Measurements from ENCODE around the gene DLG1. TPM values are rescaled to one million over a fixed set of nuclear protein-coding genes. Genes with fewer than 3 reads are reported as not detected.

Gene DLG1
- total and polyA plus RNA-seq, 2 experiments from 2014 or later, result 27.6 to 98.0 TPM

DNA sequence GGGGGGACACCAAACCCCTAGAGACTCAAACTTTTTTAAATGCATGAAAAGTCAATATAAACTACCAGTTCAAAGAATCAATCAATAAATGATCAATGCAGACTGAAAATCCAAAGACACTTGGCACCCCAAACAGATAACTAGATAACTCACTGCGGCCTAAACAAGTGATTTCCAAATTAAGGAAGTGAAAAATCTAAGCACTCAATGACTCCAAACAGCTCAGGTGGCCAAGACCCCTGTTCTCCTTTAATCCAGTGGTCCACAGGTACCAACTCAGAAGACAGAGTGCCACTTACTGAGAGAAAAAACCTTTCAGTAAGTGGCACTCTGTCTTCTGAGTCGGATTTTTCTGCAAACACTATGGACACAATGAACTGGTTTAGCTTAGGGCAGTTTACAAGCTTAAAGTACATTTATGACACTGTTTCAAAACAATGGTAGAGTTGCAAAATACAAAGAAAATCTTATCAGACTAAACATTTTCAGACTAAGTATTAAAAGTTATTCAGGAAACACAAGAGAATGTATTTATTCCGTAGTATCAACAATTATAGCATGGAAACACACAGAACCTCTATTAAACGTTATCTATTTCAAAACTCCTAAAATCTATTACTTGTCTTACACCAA, 4.7 kb downstream of the DLG1 start:
- Mint-ChIP-seq H3K4me3 (no peak overlapping the region), H3K9me3 (no peaks in the 10 kb centered on the region), H3K27me3 (ENCODE audit: insufficient read depth, low read depth, poor library complexity) (peaks cover 2% of the 10 kb centered on the region), H3K36me3 (ENCODE audit: low read depth) (peaks cover 42% of the 10 kb centered on the region), H3K4me1 (peaks cover 5% of the 10 kb centered on the region; the same call in 2 of the 3 replicates), H3K27ac (no peak overlapping the region)
- peaks cover 5% of the 10 kb centered on the region; the same call in 1 of the 2 replicates for H3K4me1 ChIP-seq (ENCODE audit: insufficient read depth)
- no peak for ATAC-seq
- no peaks in the 10 kb centered on the region; the same call in 1 of the 2 replicates for H3F3A ChIP-seq (replicated peaks; ENCODE audit: low read depth)
- no peak overlapping the region for H3K27ac ChIP-seq (ENCODE audit: low read depth)
- no peak overlapping the region for H2AFZ ChIP-seq
- no peak for DNase-seq (ENCODE audit: low spot score)
- TF ChIP-seq, protein P1, sequence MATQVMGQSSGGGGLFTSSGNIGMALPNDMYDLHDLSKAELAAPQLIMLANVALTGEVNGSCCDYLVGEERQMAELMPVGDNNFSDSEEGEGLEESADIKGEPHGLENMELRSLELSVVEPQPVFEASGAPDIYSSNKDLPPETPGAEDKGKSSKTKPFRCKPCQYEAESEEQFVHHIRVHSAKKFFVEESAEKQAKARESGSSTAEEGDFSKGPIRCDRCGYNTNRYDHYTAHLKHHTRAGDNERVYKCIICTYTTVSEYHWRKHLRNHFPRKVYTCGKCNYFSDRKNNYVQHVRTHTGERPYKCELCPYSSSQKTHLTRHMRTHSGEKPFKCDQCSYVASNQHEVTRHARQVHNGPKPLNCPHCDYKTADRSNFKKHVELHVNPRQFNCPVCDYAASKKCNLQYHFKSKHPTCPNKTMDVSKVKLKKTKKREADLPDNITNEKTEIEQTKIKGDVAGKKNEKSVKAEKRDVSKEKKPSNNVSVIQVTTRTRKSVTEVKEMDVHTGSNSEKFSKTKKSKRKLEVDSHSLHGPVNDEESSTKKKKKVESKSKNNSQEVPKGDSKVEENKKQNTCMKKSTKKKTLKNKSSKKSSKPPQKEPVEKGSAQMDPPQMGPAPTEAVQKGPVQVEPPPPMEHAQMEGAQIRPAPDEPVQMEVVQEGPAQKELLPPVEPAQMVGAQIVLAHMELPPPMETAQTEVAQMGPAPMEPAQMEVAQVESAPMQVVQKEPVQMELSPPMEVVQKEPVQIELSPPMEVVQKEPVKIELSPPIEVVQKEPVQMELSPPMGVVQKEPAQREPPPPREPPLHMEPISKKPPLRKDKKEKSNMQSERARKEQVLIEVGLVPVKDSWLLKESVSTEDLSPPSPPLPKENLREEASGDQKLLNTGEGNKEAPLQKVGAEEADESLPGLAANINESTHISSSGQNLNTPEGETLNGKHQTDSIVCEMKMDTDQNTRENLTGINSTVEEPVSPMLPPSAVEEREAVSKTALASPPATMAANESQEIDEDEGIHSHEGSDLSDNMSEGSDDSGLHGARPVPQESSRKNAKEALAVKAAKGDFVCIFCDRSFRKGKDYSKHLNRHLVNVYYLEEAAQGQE (IDR thresholded peaks at IDR 0.05; ENCODE audit: unreplicated experiment), result no peak
- TF ChIP-seq POLR2AphosphoS5 (IDR thresholded peaks at IDR 0.05; ENCODE audit: low read depth) (no peak), CREB1 (CRISPR knock-in tag; IDR thresholded peaks at IDR 0.05; ENCODE audit: low read depth) (no peak), JUNB (IDR thresholded peaks at IDR 0.05; ENCODE audit: unreplicated experiment) (no peak), STAT1 (IDR thresholded peaks at IDR 0.05; ENCODE audit: unreplicated experiment) (no peak), EZH2 (IDR thresholded peaks at IDR 0.05; ENCODE audit: low read depth, unreplicated experiment) (no peak), NANOG (IDR thresholded peaks at IDR 0.05; ENCODE audit: borderline replicate concordance) (no peak), ZNF114 (CRISPR knock-in tag; IDR thresholded peaks at IDR 0.05) (no peak), EZH2phosphoT487 (IDR thresholded peaks at IDR 0.05; ENCODE audit: unreplicated experiment) (no peak), ZNF331 (CRISPR knock-in tag; IDR thresholded peaks at IDR 0.05; ENCODE audit: low read depth) (no peak)
- TF ChIP-seq, protein P2, sequence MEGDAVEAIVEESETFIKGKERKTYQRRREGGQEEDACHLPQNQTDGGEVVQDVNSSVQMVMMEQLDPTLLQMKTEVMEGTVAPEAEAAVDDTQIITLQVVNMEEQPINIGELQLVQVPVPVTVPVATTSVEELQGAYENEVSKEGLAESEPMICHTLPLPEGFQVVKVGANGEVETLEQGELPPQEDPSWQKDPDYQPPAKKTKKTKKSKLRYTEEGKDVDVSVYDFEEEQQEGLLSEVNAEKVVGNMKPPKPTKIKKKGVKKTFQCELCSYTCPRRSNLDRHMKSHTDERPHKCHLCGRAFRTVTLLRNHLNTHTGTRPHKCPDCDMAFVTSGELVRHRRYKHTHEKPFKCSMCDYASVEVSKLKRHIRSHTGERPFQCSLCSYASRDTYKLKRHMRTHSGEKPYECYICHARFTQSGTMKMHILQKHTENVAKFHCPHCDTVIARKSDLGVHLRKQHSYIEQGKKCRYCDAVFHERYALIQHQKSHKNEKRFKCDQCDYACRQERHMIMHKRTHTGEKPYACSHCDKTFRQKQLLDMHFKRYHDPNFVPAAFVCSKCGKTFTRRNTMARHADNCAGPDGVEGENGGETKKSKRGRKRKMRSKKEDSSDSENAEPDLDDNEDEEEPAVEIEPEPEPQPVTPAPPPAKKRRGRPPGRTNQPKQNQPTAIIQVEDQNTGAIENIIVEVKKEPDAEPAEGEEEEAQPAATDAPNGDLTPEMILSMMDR (conservative IDR thresholded peaks at IDR 0.05; ENCODE audit: low read depth in 2 of 2), result no peak
- TF ChIP-seq, protein P3, sequence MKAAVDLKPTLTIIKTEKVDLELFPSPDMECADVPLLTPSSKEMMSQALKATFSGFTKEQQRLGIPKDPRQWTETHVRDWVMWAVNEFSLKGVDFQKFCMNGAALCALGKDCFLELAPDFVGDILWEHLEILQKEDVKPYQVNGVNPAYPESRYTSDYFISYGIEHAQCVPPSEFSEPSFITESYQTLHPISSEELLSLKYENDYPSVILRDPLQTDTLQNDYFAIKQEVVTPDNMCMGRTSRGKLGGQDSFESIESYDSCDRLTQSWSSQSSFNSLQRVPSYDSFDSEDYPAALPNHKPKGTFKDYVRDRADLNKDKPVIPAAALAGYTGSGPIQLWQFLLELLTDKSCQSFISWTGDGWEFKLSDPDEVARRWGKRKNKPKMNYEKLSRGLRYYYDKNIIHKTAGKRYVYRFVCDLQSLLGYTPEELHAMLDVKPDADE (IDR thresholded peaks at IDR 0.05), result no peak
- TF ChIP-seq, protein P4, sequence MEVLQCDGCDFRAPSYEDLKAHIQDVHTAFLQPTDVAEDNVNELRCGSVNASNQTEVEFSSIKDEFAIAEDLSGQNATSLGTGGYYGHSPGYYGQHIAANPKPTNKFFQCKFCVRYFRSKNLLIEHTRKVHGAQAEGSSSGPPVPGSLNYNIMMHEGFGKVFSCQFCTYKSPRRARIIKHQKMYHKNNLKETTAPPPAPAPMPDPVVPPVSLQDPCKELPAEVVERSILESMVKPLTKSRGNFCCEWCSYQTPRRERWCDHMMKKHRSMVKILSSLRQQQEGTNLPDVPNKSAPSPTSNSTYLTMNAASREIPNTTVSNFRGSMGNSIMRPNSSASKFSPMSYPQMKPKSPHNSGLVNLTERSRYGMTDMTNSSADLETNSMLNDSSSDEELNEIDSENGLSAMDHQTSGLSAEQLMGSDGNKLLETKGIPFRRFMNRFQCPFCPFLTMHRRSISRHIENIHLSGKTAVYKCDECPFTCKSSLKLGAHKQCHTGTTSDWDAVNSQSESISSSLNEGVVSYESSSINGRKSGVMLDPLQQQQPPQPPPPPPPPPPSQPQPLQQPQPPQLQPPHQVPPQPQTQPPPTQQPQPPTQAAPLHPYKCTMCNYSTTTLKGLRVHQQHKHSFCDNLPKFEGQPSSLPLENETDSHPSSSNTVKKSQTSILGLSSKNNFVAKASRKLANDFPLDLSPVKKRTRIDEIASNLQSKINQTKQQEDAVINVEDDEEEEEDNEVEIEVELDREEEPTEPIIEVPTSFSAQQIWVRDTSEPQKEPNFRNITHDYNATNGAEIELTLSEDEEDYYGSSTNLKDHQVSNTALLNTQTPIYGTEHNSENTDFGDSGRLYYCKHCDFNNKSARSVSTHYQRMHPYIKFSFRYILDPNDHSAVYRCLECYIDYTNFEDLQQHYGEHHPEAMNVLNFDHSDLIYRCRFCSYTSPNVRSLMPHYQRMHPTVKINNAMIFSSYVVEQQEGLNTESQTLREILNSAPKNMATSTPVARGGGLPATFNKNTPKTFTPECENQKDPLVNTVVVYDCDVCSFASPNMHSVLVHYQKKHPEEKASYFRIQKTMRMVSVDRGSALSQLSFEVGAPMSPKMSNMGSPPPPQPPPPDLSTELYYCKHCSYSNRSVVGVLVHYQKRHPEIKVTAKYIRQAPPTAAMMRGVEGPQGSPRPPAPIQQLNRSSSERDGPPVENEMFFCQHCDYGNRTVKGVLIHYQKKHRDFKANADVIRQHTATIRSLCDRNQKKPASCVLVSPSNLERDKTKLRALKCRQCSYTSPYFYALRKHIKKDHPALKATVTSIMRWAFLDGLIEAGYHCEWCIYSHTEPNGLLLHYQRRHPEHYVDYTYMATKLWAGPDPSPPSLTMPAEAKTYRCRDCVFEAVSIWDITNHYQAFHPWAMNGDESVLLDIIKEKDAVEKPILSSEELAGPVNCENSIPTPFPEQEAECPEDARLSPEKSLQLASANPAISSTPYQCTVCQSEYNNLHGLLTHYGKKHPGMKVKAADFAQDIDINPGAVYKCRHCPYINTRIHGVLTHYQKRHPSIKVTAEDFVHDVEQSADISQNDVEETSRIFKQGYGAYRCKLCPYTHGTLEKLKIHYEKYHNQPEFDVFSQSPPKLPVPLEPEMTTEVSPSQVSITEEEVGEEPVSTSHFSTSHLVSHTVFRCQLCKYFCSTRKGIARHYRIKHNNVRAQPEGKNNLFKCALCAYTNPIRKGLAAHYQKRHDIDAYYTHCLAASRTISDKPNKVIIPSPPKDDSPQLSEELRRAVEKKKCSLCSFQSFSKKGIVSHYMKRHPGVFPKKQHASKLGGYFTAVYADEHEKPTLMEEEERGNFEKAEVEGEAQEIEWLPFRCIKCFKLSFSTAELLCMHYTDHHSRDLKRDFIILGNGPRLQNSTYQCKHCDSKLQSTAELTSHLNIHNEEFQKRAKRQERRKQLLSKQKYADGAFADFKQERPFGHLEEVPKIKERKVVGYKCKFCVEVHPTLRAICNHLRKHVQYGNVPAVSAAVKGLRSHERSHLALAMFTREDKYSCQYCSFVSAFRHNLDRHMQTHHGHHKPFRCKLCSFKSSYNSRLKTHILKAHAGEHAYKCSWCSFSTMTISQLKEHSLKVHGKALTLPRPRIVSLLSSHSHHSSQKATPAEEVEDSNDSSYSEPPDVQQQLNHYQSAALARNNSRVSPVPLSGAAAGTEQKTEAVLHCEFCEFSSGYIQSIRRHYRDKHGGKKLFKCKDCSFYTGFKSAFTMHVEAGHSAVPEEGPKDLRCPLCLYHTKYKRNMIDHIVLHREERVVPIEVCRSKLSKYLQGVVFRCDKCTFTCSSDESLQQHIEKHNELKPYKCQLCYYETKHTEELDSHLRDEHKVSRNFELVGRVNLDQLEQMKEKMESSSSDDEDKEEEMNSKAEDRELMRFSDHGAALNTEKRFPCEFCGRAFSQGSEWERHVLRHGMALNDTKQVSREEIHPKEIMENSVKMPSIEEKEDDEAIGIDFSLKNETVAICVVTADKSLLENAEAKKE (CRISPR knock-in tag; IDR thresholded peaks at IDR 0.05), result no peak
- H3K27me3 ChIP-seq (ENCODE audit: insufficient read depth), result no peaks in the 10 kb centered on the region
- H3K79me2 ChIP-seq (replicated peaks; ENCODE audit: insufficient read depth), result peaks cover 86% of the 10 kb centered on the region
- H3K36me3 ChIP-seq (ENCODE audit: insufficient read depth), result peaks cover 18% of the 10 kb centered on the region; the same call in 1 of the 2 replicates
- no peaks in the 10 kb centered on the region for H3K9me2 ChIP-seq (ENCODE audit: insufficient read depth)
- no peak overlapping the region for H3K4me3 ChIP-seq
- peaks cover 20% of the 10 kb centered on the region; the same call in 1 of the 2 replicates for H4K20me1 ChIP-seq (replicated peaks; ENCODE audit: insufficient read depth)
- H3K4me2 ChIP-seq, result no peak overlapping the region
